HFFc6 (cell line): Measurements from ENCODE around the gene ADAT3. TPM values are rescaled to one million over a fixed set of nuclear protein-coding genes. Genes with fewer than 3 reads are reported as not detected.

Source experiments
- DNase-seq: peaks from one replicate; pipeline ENCODE4 v3.0.0-alpha.2; 2018
- H3K27ac Mint-ChIP-seq: 2 replicates; pipeline ENCODE4 v1.8.0; 2020; ENCODE audit warnings: mild to moderate bottlenecking, mixed read lengths
- H3K27me3 Mint-ChIP-seq: 2 replicates; pipeline ENCODE4 v1.8.0; 2021; ENCODE audit warnings: mild to moderate bottlenecking, moderate library complexity, mixed read lengths; ENCODE audit not compliant: insufficient read depth
- H3K36me3 Mint-ChIP-seq: 2 replicates; pipeline ENCODE4 v1.8.0; 2021; ENCODE audit warnings: low read depth, mixed read lengths
- H3K4me1 Mint-ChIP-seq: 2 replicates; pipeline ENCODE4 v1.8.0; 2020; ENCODE audit warnings: low read depth, mixed read lengths
- H3K4me3 Mint-ChIP-seq: 2 replicates; pipeline ENCODE4 v1.8.0; 2020; ENCODE audit warnings: mild to moderate bottlenecking, moderate library complexity, mixed read lengths
- H3K9me3 Mint-ChIP-seq: 2 replicates; pipeline ENCODE4 v1.8.0; 2020; ENCODE audit warnings: mild to moderate bottlenecking, mixed read lengths
- total RNA-seq, 6 experiments: library from RNA; stranded (reverse); fragmentation: NEBNext Ultra II Directional; extraction: Animal tissue kit (Norgen Biotek cat#: 25700); gene quantifications; 2 replicates in 1 of 6; 3 replicates in 5 of 6; pipeline ENCODE4 v1.2.3, GENCODE V29; 2021
- TF ChIP-seq, protein P1 (sequence below): fragments of 200-600 bp; sonication (generic); IDR thresholded peaks from 2 replicates; pipeline ENCODE4 v1.5.0; 2021; ENCODE audit warnings: antibody characterized with exemption, mild to moderate bottlenecking

The ADAT3 gene
- total RNA-seq, 6 experiments from 2014 or later: 2.3 to 4.2 (median 3.0) TPM

DNA sequence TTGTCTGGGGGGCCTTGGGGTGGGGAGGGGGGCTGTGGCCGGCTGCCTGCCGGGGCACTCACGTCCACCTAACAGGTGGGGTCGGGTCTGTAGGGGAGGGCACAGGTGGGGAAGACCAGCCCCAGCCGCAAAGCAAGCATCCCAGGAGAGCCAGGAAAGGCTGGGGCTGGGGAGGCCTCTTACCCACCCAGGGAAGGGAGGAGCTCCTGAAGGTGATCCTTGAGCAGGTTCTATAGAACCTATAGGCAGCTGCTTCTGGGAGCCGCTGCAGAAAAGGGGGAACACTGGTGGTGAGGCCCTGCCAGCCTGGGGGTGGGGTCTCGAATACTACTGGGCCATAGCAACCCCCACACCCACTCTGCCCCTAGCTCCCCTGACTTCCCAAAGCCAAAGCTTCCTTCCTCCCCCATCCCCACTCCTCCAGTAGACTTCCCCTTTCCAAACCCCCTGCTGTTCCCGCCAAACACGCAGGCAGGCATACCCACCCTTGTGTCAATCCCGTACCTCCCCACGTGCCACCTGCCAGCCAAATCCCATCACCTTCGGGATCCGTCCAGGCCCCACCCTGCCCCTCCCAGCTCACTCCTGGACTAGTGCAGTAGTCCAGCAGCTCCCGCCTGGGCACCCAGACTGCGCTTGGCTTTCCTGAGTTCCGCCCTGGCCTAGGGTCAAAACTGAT lies 47.4 kb upstream of the ADAT3 start:
- H3K9me3 Mint-ChIP-seq: no peaks in the 10 kb centered on the region
- no peaks in the 10 kb centered on the region; the same call in 1 of the 2 replicates for H3K27me3 Mint-ChIP-seq
- peaks cover 7% of the 10 kb centered on the region; the same call in 1 of the 2 replicates for H3K36me3 Mint-ChIP-seq
- DNase-seq: no peak
- peak overlapping the region; percentile 79 for H3K27ac Mint-ChIP-seq
- H3K4me3 Mint-ChIP-seq: no peak overlapping the region; the same call in 1 of the 2 replicates
- TF ChIP-seq, protein P1, sequence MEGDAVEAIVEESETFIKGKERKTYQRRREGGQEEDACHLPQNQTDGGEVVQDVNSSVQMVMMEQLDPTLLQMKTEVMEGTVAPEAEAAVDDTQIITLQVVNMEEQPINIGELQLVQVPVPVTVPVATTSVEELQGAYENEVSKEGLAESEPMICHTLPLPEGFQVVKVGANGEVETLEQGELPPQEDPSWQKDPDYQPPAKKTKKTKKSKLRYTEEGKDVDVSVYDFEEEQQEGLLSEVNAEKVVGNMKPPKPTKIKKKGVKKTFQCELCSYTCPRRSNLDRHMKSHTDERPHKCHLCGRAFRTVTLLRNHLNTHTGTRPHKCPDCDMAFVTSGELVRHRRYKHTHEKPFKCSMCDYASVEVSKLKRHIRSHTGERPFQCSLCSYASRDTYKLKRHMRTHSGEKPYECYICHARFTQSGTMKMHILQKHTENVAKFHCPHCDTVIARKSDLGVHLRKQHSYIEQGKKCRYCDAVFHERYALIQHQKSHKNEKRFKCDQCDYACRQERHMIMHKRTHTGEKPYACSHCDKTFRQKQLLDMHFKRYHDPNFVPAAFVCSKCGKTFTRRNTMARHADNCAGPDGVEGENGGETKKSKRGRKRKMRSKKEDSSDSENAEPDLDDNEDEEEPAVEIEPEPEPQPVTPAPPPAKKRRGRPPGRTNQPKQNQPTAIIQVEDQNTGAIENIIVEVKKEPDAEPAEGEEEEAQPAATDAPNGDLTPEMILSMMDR: no peak
- H3K4me1 Mint-ChIP-seq: peaks cover 37% of the 10 kb centered on the region

DNA sequence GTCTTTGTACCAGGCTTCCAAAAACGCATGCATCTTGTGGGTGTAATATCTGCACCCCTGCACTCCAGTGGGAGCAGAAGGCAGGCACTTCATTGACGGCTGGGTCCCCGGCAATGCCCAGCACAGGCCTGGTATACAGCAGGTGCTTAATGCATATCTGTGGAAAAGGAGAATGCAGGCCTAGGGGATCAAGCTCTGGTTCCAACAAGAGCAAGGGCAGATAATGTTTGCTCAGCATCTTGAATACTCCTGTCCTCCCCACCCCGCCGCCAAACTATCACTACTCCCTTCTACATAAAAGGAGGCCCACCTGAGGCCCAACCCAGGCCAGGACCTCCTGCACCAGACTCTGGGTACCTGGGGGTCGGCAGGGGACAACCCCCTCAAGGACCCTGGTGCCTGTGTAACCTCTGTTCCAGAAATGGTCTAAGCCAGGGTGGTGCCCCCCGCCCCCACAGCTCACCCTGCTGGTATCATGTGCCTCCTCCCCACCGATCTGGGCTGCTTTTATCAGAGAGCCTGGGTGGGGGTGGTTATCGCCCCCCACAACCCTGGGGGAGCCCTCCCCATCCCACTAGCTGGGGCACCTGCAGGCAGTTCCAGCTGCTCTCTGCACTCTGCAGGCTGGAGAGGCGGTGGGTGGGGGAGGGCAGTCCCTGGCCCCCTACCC lies 46.7 kb upstream of the ADAT3 start:
- TF ChIP-seq, protein P1: no peak
- Mint-ChIP-seq H3K4me3 (no peak overlapping the region), H3K4me1 (peaks cover 31% of the 10 kb centered on the region), H3K9me3 (no peaks in the 10 kb centered on the region), H3K27ac (peak overlapping the region; percentile 79), H3K27me3 (no peaks in the 10 kb centered on the region; the same call in 1 of the 2 replicates), H3K36me3 (peaks cover 7% of the 10 kb centered on the region; the same call in 1 of the 2 replicates)
- no peak for DNase-seq

DNA sequence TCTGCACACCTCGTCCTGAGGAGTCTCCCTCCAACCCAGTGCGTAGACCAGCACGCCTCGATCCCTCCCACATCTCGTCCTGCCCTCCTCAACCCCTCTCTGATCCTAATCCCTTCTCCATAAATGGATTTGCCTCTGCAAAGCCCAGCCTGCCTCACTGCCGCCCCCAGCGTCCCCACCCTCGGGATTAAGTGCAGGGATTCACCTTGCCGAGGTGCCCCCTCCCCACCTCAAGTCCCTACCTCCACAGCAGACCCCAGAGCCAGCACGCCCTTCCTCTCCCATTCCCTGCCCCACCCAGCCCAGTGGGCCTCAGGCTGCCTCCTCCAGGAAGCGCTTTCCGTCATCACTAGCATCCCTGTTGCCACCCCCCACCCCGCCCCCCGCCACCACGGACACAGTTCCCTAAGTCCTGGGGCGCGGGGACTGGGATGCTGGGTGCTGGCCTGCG lies 45.8 kb upstream of the ADAT3 start:
- H3K4me1 Mint-ChIP-seq: peaks cover 30% of the 10 kb centered on the region
- H3K27me3 Mint-ChIP-seq: no peaks in the 10 kb centered on the region; the same call in 1 of the 2 replicates
- TF ChIP-seq, protein P1: no peak
- no peaks in the 10 kb centered on the region for H3K9me3 Mint-ChIP-seq
- DNase-seq: no peak
- H3K4me3 Mint-ChIP-seq: no peak overlapping the region; the same call in 1 of the 2 replicates
- 0 out of 2 replicates have a peak, but pooled peaks cover 7% of the 10 kb centered on the region for H3K36me3 Mint-ChIP-seq
- H3K27ac Mint-ChIP-seq: peak overlapping the region; percentile 79

DNA sequence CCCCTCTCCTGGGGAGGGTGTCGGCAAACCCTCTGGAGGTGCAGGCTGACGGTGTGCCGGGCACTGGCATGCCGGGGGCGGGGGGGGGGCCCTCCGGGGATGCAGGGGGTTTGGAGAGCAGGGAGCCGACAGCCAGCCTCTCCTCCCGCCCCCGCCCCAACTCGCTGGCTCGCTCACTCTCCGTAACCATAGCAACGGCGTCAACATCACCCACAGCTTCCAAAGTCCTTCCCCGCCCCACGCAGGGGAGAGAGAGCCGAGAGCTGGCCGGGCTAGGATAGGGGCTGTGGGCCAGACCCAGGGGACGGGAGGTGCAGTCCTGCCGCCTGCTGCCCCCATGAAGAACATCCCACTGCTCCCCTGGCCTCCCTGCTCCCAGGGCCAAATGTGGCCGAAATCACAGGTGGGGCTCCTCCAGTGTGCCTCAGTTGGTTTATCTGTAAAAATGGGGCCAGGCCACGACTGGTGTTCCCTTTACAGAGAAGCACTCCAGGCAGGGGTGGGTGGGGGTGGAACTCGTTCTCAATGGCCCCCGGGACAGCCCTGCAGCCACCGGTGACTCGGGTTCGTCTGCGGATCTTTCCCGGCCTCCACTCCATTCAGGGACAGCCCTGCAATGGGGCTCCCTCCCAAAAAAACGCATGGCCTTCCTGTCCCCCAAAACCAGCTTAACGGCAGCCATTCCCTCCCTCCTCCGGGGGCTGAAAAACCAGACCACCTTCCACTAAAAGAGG lies 45.0 kb upstream of the ADAT3 start:
- Mint-ChIP-seq H3K4me3 (peak overlapping the region; percentile 92), H3K9me3 (no peaks in the 10 kb centered on the region), H3K36me3 (0 out of 2 replicates have a peak, but pooled peaks cover 7% of the 10 kb centered on the region), H3K27me3 (no peaks in the 10 kb centered on the region; the same call in 1 of the 2 replicates), H3K27ac (peak overlapping the region; percentile 79), H3K4me1 (peaks cover 24% of the 10 kb centered on the region)
- TF ChIP-seq, protein P1: no peak
- peak; percentile 83 for DNase-seq

DNA sequence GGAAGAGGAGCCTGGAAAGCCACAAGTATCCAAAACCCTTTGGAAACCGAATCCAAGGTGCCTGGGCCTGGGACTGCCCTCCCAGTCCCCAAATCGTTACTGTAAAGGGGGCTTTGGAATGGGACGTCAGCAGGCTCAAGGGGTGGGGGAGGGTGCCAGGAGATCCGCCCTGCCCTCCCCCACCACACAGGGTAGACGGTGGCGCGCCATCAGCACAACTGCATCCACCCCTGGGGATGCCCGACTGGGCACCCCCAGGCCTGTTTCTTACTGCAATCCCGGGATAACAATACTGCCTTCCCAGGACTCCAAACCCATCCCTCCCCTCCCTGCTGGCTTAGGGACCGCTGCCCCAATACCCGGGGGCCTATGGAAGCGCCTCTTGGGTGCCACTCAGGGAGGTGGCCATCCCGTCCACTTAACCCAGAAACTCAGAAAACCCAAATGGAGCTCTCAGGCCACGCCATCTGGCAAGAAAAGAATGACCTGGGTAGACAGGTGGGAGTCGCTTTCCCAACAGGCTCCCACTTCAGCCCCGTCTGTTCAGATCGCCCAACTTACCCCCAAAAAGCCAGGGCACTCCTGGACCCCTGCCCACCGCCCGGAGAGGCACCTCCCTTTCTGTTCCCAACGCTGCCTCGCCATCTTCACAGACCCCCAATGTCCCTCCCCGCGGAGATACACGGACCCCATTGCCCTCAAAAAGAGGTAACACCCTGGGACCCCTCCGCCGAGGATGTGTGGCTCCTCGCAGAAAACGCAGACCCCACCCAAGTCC lies 44.2 kb upstream of the ADAT3 start:
- H3K27me3 Mint-ChIP-seq: no peaks in the 10 kb centered on the region; the same call in 1 of the 2 replicates
- peaks cover 18% of the 10 kb centered on the region for H3K4me1 Mint-ChIP-seq
- peak overlapping the region; percentile 92 for H3K4me3 Mint-ChIP-seq
- DNase-seq: no peak
- H3K27ac Mint-ChIP-seq: peak overlapping the region; percentile 79
- TF ChIP-seq, protein P1: no peak
- H3K36me3 Mint-ChIP-seq: 0 out of 2 replicates have a peak, but pooled peaks cover 7% of the 10 kb centered on the region
- no peaks in the 10 kb centered on the region for H3K9me3 Mint-ChIP-seq
